ENCODE results near the gene MACROD2. TPM values are rescaled to one million over a fixed set of nuclear protein-coding genes. Genes with fewer than 3 reads are reported as not detected.
"Not testable (repeated sequence)": the region's sequence is repeated elsewhere in the genome, so short reads cannot be mapped to it uniquely, and the experiment has no call there.

MACROD2 gene
- polyA plus RNA-seq, 1 experiment: 0.47 TPM

DNA sequence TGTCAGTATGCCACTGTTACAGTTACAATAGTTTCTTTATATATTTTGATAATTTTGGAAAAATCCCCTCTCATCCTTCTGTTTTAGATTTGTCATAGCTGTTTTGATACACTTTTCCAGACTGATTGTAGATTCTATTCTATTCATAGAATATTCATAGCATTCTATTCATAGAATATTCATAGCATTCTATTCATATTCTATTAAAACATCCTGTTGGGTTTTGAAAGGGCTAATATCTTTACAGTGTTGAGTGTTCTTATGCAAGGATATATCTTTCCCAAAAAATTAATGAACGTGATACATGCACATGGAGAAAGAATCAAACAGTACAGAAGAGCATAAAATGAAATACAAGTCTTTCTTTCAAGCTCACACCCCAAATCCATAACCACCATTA lies 38.0 kb downstream of the MACROD2 start:
- DNase-seq (ENCODE audit: low read depth): no peak
- ChIA-PET CTCF (no interaction called here), POLR2A (no interaction called here)
- TF ChIP-seq CTCF (IDR thresholded peaks at IDR 0.05; ENCODE audit: insufficient read depth, low read depth, low read length): no peak
- Histone ChIP-seq H3K27me3 (ENCODE audit: control insufficient read depth, insufficient read depth, low read length) (no peaks in the 10 kb centered on the region), H3K4me3 (ENCODE audit: low read depth, low read length) (no peak overlapping the region), H3K36me3 (ENCODE audit: control insufficient read depth, insufficient read depth, low read length) (no peaks in the 10 kb centered on the region)

DNA sequence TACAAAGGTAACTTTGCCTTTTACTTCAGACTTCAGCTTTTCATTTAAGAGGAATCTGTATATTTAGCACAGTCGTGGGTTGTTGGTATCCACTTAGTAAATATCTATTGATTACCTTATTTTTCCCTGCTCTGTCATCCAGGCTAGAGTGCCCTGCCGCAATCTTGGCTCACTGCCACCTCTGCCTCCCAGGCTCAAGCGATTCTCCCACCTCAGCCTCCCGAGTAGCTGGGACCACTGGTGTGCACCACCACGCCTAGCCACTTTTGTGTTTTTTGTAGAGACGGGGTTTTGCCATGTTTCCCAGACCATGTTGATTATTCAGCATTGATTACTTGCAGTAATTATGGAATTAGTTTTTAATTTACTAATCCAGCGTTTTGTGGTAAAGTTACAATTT lies 41.3 kb downstream of the MACROD2 start:
- no peaks in the 10 kb centered on the region for H3K36me3 ChIP-seq (ENCODE audit: control insufficient read depth, insufficient read depth, low read length)
- no peaks in the 10 kb centered on the region for H3K27me3 ChIP-seq (ENCODE audit: control insufficient read depth, insufficient read depth, low read length)
- no peak for TF ChIP-seq CTCF (IDR thresholded peaks at IDR 0.05; ENCODE audit: insufficient read depth, low read depth, low read length)
- ChIA-PET CTCF (no interaction called here), POLR2A (no interaction called here)
- DNase-seq (ENCODE audit: low read depth): no peak
- H3K4me3 ChIP-seq (ENCODE audit: low read depth, low read length): no peak overlapping the region

GRCh38 chr20:14044712-14045276 lies 49.5 kb downstream of the MACROD2 start:
- H3K36me3 ChIP-seq (ENCODE audit: control insufficient read depth, insufficient read depth, low read length); POLR2A ChIA-PET; DNase-seq (ENCODE audit: low read depth); H3K4me3 ChIP-seq (ENCODE audit: low read depth, low read length); H3K27me3 ChIP-seq (ENCODE audit: control insufficient read depth, insufficient read depth, low read length): not testable (repeated sequence)
- CTCF ChIA-PET: interaction anchor here (1.0 kb wide), 1 partner anchor 97 kb away, joined by 3 read pairs; no protein-coding TSS in a partner anchor

DNA sequence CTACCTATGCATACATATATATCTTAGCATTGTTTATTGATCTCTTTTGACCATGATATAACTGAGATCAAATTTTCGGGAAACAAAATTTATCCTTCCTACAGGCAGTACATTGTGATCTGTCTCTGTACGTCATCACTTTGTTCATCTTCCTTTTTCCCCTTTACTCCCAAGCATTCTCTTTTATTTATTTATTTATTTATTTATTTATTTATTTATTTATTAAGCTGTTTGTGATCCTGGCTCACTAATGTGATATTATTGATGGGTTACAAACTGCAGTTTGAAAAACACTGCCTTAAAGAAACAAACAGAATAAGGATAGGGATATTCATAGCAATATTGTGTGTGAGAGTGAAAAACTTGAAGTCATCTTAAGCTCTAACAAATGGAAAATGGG lies 51.2 kb downstream of the MACROD2 start:
- Histone ChIP-seq H3K36me3 (ENCODE audit: control insufficient read depth, insufficient read depth, low read length) (no peaks in the 10 kb centered on the region), H3K27me3 (ENCODE audit: control insufficient read depth, insufficient read depth, low read length) (no peaks in the 10 kb centered on the region), H3K4me3 (ENCODE audit: low read depth, low read length) (no peak overlapping the region)
- POLR2A ChIA-PET: no interaction called here
- DNase-seq (ENCODE audit: low read depth): no peak
- no peak for TF ChIP-seq CTCF (IDR thresholded peaks at IDR 0.05; ENCODE audit: insufficient read depth, low read depth, low read length)
- CTCF ChIA-PET: no interaction called here

- CTCF ChIA-PET: interaction anchor here (1.0 kb wide), 1 partner anchor 231 kb away, joined by 4 read pairs; no protein-coding TSS in a partner anchor
- no peak for DNase-seq (ENCODE audit: low read depth)
- H3K4me3 ChIP-seq (ENCODE audit: low read depth, low read length): no peak overlapping the region
- no peak for TF ChIP-seq CTCF (IDR thresholded peaks at IDR 0.05; ENCODE audit: insufficient read depth, low read depth, low read length)
- H3K36me3 ChIP-seq (ENCODE audit: control insufficient read depth, insufficient read depth, low read length): no peaks in the 10 kb centered on the region
- POLR2A ChIA-PET: no interaction called here
- no peaks in the 10 kb centered on the region for H3K27me3 ChIP-seq (ENCODE audit: control insufficient read depth, insufficient read depth, low read length)
Observed at GRCh38 chr20:14049111-14049510, 53.8 kb downstream of the MACROD2 start.

DNA sequence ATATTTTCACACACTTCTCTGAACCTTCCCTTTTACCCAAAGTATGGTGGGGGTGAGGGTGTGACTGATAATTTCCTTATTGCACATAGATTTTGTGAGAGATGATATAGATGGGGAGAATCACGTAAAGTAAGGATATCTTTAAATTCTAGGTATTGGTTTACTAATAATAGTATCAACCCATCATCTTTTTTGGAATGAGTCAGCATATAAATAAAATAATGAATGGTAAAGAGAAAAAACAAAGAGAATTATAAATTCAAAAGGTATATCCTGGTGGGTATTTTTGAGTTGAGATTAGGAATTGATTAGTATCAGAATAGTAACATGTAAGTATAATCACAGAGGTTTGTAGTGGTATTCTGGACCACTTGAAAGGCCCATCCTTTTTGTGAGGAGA lies 56.1 kb downstream of the MACROD2 start:
- TF ChIP-seq CTCF (IDR thresholded peaks at IDR 0.05; ENCODE audit: insufficient read depth, low read depth, low read length): no peak
- ChIA-PET CTCF (interaction anchor here (5.2 kb wide), 1 partner anchor 232 kb away, joined by 61 read pairs; no protein-coding TSS in a partner anchor), POLR2A (no interaction called here)
- no peak for DNase-seq (ENCODE audit: low read depth)
- Histone ChIP-seq H3K4me3 (ENCODE audit: low read depth, low read length) (no peak overlapping the region), H3K27me3 (ENCODE audit: control insufficient read depth, insufficient read depth, low read length) (no peaks in the 10 kb centered on the region), H3K36me3 (ENCODE audit: control insufficient read depth, insufficient read depth, low read length) (no peaks in the 10 kb centered on the region)

All from BJ (cell line).